HepG2 (cell line): ENCODE measurements around the gene ST14. TPM values are rescaled to one million over a fixed set of nuclear protein-coding genes. Genes with fewer than 3 reads are reported as not detected.
A peak's percentile ranks its signal among the peaks of the same experiment; 100 is the strongest.

ENCODE experiments used
- BATF2 ChIP-seq: sonication (generic); formaldehyde crosslinking; IDR thresholded peaks from 2 replicates; pipeline ENCODE4 v1.8.0; 2022; ENCODE audit warnings: mild to moderate bottlenecking, missing genetic modification reagents, moderate library complexity
- HDAC6 ChIP-seq: fragments of 200-600 bp; sonication (generic); IDR thresholded peaks from 2 replicates; pipeline ENCODE4 v1.7.0; 2017; ENCODE audit warnings: mild to moderate bottlenecking, antibody characterized with exemption, low read length, low read depth
- HIVEP1 ChIP-seq: sonication (generic); formaldehyde crosslinking; IDR thresholded peaks from 2 replicates; pipeline ENCODE4 v1.4.0; 2020; ENCODE audit warnings: mild to moderate bottlenecking, missing genetic modification reagents
- KDM4B ChIP-seq: sonication (generic); formaldehyde crosslinking; IDR thresholded peaks from 2 replicates; pipeline ENCODE4 v1.4.0; 2020; ENCODE audit warnings: missing genetic modification reagents
- MAX ChIP-seq: IDR thresholded peaks from 2 replicates; pipeline ENCODE4 v1.6.1; 2012; ENCODE audit warnings: inconsistent platforms
- MTF2 ChIP-seq: sonication (generic); formaldehyde crosslinking; IDR thresholded peaks from 2 replicates; pipeline ENCODE4 v1.5.0; 2020; ENCODE audit warnings: missing genetic modification reagents, borderline replicate concordance
- MYNN ChIP-seq: sonication (generic); formaldehyde crosslinking; IDR thresholded peaks from 2 replicates; pipeline ENCODE4 v1.4.0; 2020; ENCODE audit warnings: mild to moderate bottlenecking, low read depth, missing genetic modification reagents
- NFAT5 ChIP-seq: sonication (generic); formaldehyde crosslinking; IDR thresholded peaks from 2 replicates; pipeline ENCODE4 v1.4.0; 2020; ENCODE audit warnings: missing genetic modification reagents
- NR2F1 ChIP-seq, 2 experiments: fragments of 450-650 bp in 1 of 2; formaldehyde crosslinking in 1 of 2; IDR thresholded peaks; 2 replicates each; pipeline versions ENCODE4 v1.5.0 to v1.6.1; 2016 to 2020; ENCODE audit warnings: mild to moderate bottlenecking in 1 of 2, missing compliant biosample characterization in 1 of 2, missing genetic modification reagents in 1 of 2, moderate library complexity in 1 of 2
- POLR2AphosphoS2 ChIP-seq: IDR thresholded peaks from 2 replicates; pipeline ENCODE4 v1.6.1; 2011; ENCODE audit warnings: low read depth, low read length, improper control_type of control experiment
- RCOR2 ChIP-seq: IDR thresholded peaks from 2 replicates; pipeline ENCODE4 v1.6.1; 2016; ENCODE audit warnings: missing biosample characterization, missing genetic modification reagents
- SMAD1 ChIP-seq: sonication (generic); formaldehyde crosslinking; IDR thresholded peaks from 2 replicates; pipeline ENCODE4 v1.4.0; 2020; ENCODE audit warnings: missing genetic modification reagents, low read depth, mild to moderate bottlenecking, borderline replicate concordance
- SMYD3 ChIP-seq: sonication (generic); formaldehyde crosslinking; IDR thresholded peaks from 2 replicates; pipeline ENCODE4 v1.8.1; 2023; ENCODE audit warnings: mild to moderate bottlenecking, missing genetic modification reagents
- SOX5 ChIP-seq: IDR thresholded peaks from 2 replicates; pipeline ENCODE4 v1.6.1; 2016; ENCODE audit warnings: borderline replicate concordance
- SRSF1 ChIP-seq: fragments of 200-400 bp; formaldehyde crosslinking; optimal IDR thresholded peaks from 2 replicates; pipeline ENCODE3; 2017; ENCODE audit warnings: mild to moderate bottlenecking, low read depth, low read length, moderate library complexity
- TBX2 ChIP-seq: sonication (generic); formaldehyde crosslinking; IDR thresholded peaks from 2 replicates; pipeline ENCODE4 v1.5.0; 2020; ENCODE audit warnings: missing genetic modification reagents, mild to moderate bottlenecking, borderline replicate concordance
- TMF1 ChIP-seq: sonication (generic); formaldehyde crosslinking; IDR thresholded peaks from 2 replicates; pipeline ENCODE4 v1.8.1; 2022; ENCODE audit warnings: low read depth, missing genetic modification reagents
- ZNF234 ChIP-seq: sonication (generic); formaldehyde crosslinking; conservative IDR thresholded peaks from 2 replicates; pipeline ENCODE4 v1.5.1; 2020; ENCODE audit warnings: mild to moderate bottlenecking, missing genetic modification reagents
- ZNF333 ChIP-seq: sonication (generic); formaldehyde crosslinking; IDR thresholded peaks from 2 replicates; pipeline ENCODE4 v1.4.0; 2020; ENCODE audit warnings: mild to moderate bottlenecking, missing genetic modification reagents, borderline replicate concordance
- ZNF451 ChIP-seq: sonication (generic); formaldehyde crosslinking; IDR thresholded peaks from 2 replicates; pipeline ENCODE4 v1.5.0; 2020; ENCODE audit warnings: mild to moderate bottlenecking, missing genetic modification reagents
- ZNF570 ChIP-seq: sonication (generic); formaldehyde crosslinking; IDR thresholded peaks from 2 replicates; pipeline ENCODE4 v1.4.0; 2020; ENCODE audit warnings: mild to moderate bottlenecking, missing genetic modification reagents, borderline replicate concordance
- ZNF607 ChIP-seq: sonication (generic); formaldehyde crosslinking; IDR thresholded peaks from 2 replicates; pipeline ENCODE4 v1.5.1; 2020; ENCODE audit warnings: missing genetic modification reagents, mild to moderate bottlenecking, borderline replicate concordance
- ZNF780A ChIP-seq: sonication (generic); formaldehyde crosslinking; IDR thresholded peaks from 2 replicates; pipeline ENCODE4 v1.8.0; 2022; ENCODE audit warnings: mild to moderate bottlenecking, missing genetic modification reagents, moderate library complexity
- ZNF816 ChIP-seq: sonication (generic); formaldehyde crosslinking; IDR thresholded peaks from 2 replicates; pipeline ENCODE4 v1.8.0; 2022; ENCODE audit warnings: missing genetic modification reagents, mild to moderate bottlenecking, borderline replicate concordance
- ZNF879 ChIP-seq: sonication (generic); formaldehyde crosslinking; IDR thresholded peaks from 2 replicates; pipeline ENCODE4 v1.8.1; 2023; ENCODE audit warnings: missing genetic modification reagents
- polyA plus RNA-seq, 8 experiments: library from polyadenylated mRNA; depleted of rRNA in 3 of 8; stranded (reverse) in 7 of 8; unstranded in 1 of 8; fragments of >200 nt; fragmentation: Illumina TruSeq in 4 of 8; extraction: Trizol in 4 of 8; gene quantifications; 2 replicates each; pipeline versions ENCODE4 v1.2.1 to v1.2.3, GENCODE V29; 2011 to 2016; ENCODE audit warnings: low read depth in 4 of 8, missing spikeins in 1 of 8, mixed read lengths in 1 of 8; ENCODE audit not compliant: insufficient read depth in 1 of 8
- total RNA-seq, 5 experiments: library from RNA; depleted of rRNA; stranded (reverse); fragments of >200 nt; fragmentation: Illumina TruSeq; extraction: Trizol; gene quantifications; 2 replicates each; pipeline ENCODE4 v1.2.3, GENCODE V29; 2016; ENCODE audit warnings: low read depth in 1 of 5

ST14 gene
- total and polyA plus RNA-seq, 2 of the 13 experiments (the other 11 are each of a cell fraction or from before 2014, with no cell fraction given) = 0.88 to 1.4 TPM

GRCh38 chr11:130163346-130164220 is 4.0 kb downstream of the ST14 start (continued):
- TF ChIP-seq SMAD1 (CRISPR knock-in tag) (0 out of 2 replicates have a peak, but pooled peaks have one; percentile 58), TMF1 (0 out of 2 replicates have a peak, but pooled peaks have one; percentile 59), ZNF780A (CRISPR knock-in tag) (no peak), ZNF607 (CRISPR knock-in tag) (peak; percentile 9; the same call in 1 of the 2 replicates), MAX (peak; percentile 84), SOX5 (CRISPR knock-in tag) (no peak; the same call in 1 of the 2 replicates), POLR2AphosphoS2 (no peak), NFAT5 (CRISPR knock-in tag) (no peak), ZNF570 (no peak), MYNN (CRISPR knock-in tag) (peak; percentile 81; the same call in 1 of the 2 replicates), HIVEP1 (peak; percentile 24; the same call in 1 of the 2 replicates), RCOR2 (CRISPR knock-in tag) (no peak), ZNF451 (no peak), BATF2 (no peak), SMYD3 (CRISPR knock-in tag) (no peak), HDAC6 (no peak), TBX2 (peak; percentile 47; the same call in 1 of the 2 replicates), ZNF816 (no peak), MTF2 (CRISPR knock-in tag) (no peak), ZNF234 (CRISPR knock-in tag) (no peak), NR2F1 (CRISPR knock-in tag; IDR thresholded peaks at IDR 0.05) (no peak), SRSF1 (no peak), ZNF879 (CRISPR knock-in tag) (no peak), ZNF333 (CRISPR knock-in tag) (peak; percentile 88; the same call in 1 of the 2 replicates), KDM4B (CRISPR knock-in tag) (no peak)
